Measurements from ENCODE around the gene LNX1. TPM values are rescaled to one million over a fixed set of nuclear protein-coding genes. Genes with fewer than 3 reads are reported as not detected.

Gene LNX1
- total and polyA plus RNA-seq, 2 of the 13 experiments (the other 11 are each of a cell fraction or from before 2014, with no cell fraction given): 0.49 TPM

- TF ChIP-seq TBX2 (CRISPR knock-in tag; IDR thresholded peaks at IDR 0.05; ENCODE audit: borderline replicate concordance): peak; percentile 77
- no peak for TF ChIP-seq PBX2 (CRISPR knock-in tag; IDR thresholded peaks at IDR 0.05)
- no peak for TF ChIP-seq ZNF329 (CRISPR knock-in tag; IDR thresholded peaks at IDR 0.05; ENCODE audit: low read depth)
- 0 out of 2 replicates have a peak, but pooled peaks have one; percentile 17 for TF ChIP-seq FOXJ3 (CRISPR knock-in tag; IDR thresholded peaks at IDR 0.05; ENCODE audit: borderline replicate concordance)
- peak; percentile 84; the same call in 1 of the 2 replicates for TF ChIP-seq HMG20A (CRISPR knock-in tag; IDR thresholded peaks at IDR 0.05; ENCODE audit: borderline replicate concordance)
- peak; percentile 91 for TF ChIP-seq ZNF503 (CRISPR knock-in tag; IDR thresholded peaks at IDR 0.05)
Observed at GRCh38 chr4:53459548-53459947, 131.7 kb downstream of the LNX1 start (continued).

- Histone ChIP-seq H3K27me3 (ENCODE audit: control insufficient read depth in 1 of 2, insufficient read depth in 2 of 2, low read length in 2 of 2) (no peaks in the 10 kb centered on the region), H3K9me3 (ENCODE audit: low read length) (no peaks in the 10 kb centered on the region), H3K4me3 (replicated peaks in 1 of 3; ENCODE audit: insufficient read depth in 1 of 3, low read depth in 2 of 3, low read length in 3 of 3) (no peak overlapping the region), H3K36me3 (replicated peaks in 1 of 2; ENCODE audit: control insufficient read depth in 1 of 2, insufficient read depth in 2 of 2, low read length in 2 of 2) (peaks cover 14 to 39% of the 10 kb centered on the region in 2 experiments; a peak in 4 of 5 replicates), H2AFZ (ENCODE audit: low read length) (no peak overlapping the region), H3K4me1 (ENCODE audit: insufficient read depth, low read length) (peaks cover 23% of the 10 kb centered on the region), H3K9ac (ENCODE audit: insufficient read depth, low read depth, low read length) (no peak overlapping the region), H3K27ac (ENCODE audit: extremely low read length, insufficient read depth, low read length) (no peak overlapping the region), H3K4me2 (ENCODE audit: low read depth, low read length) (no peak overlapping the region), H3K79me2 (ENCODE audit: insufficient read depth, low read length) (no peaks in the 10 kb centered on the region), H4K20me1 (ENCODE audit: insufficient read depth, low read length) (peaks cover 4% of the 10 kb centered on the region)
- FAIRE-seq (no peak), DNase-seq (ENCODE audit: low spot score) (no peak), ATAC-seq (no peak)
- in situ Hi-C loops (cut with HindIII; ENCODE audit: extremely low pct_ligation_motif_present, low pct_unique_long_range_greater_than_20kb) (no loop called here), intact Hi-C loops (cut with micrococcal nuclease; ENCODE audit: unreplicated experiment) (no loop called here)
- no peak for TF ChIP-seq ZNF501 (CRISPR knock-in tag; IDR thresholded peaks at IDR 0.05)
- ChIA-PET CTCF (ENCODE audit: low intra/inter-chr PET ratio, low total read pairs) (no interaction called here), POLR2A (no interaction called here)
- BruUV-seq (replicated peaks): no TSS peak
Observed at GRCh38 chr4:53456178-53456577, 135.1 kb downstream of the LNX1 start.

Measured in HepG2 (cell line).